Endodermal cell (in vitro differentiated cells): ENCODE data around the gene EEFSEC. TPM values are rescaled to one million over a fixed set of nuclear protein-coding genes. Genes with fewer than 3 reads are reported as not detected.

Experiments used
- DNase-seq: peaks from one replicate; pipeline ENCODE4 v3.0.0-alpha.2; 2017
- H3K27ac ChIP-seq: 2 replicates; pipeline ENCODE4 v1.5.1; 2013; ENCODE audit warnings: mild to moderate bottlenecking, low read depth, low read length, moderate library complexity
- H3K27me3 ChIP-seq: 2 replicates; pipeline ENCODE4 v1.6.1; 2013; ENCODE audit warnings: mild to moderate bottlenecking, low read length, moderate library complexity; ENCODE audit not compliant: insufficient read depth, control insufficient read depth, poor library complexity, severe bottlenecking
- H3K36me3 ChIP-seq: 2 replicates; pipeline ENCODE4 v1.7.0; 2013; ENCODE audit warnings: mild to moderate bottlenecking, low read length, moderate library complexity; ENCODE audit not compliant: control insufficient read depth, insufficient read depth
- H3K4me1 ChIP-seq: one replicate; pipeline ENCODE4 v1.7.0; 2013; ENCODE audit warnings: low read length; ENCODE audit not compliant: control insufficient read depth, insufficient read depth
- H3K4me3 ChIP-seq: 2 replicates; pipeline ENCODE4 v1.5.1; 2013; ENCODE audit warnings: mild to moderate bottlenecking, low read length, moderate library complexity
- H3K9ac ChIP-seq: 2 replicates; pipeline ENCODE4 v1.6.1; 2013; ENCODE audit warnings: mild to moderate bottlenecking, low read length, moderate library complexity; ENCODE audit not compliant: poor library complexity, severe bottlenecking; ENCODE audit errors: extremely low read depth
- H3K9me3 ChIP-seq: 2 replicates; pipeline ENCODE4 v1.6.1; 2013; ENCODE audit warnings: mild to moderate bottlenecking, low read length, moderate library complexity; ENCODE audit not compliant: control insufficient read depth
- H3K27ac Mint-ChIP-seq: 2 replicates; pipeline ENCODE4 v1.8.0; 2020; ENCODE audit warnings: mixed read lengths
- H3K27me3 Mint-ChIP-seq: 2 replicates; pipeline ENCODE4 v1.8.0; 2021; ENCODE audit warnings: mild to moderate bottlenecking, mixed read lengths; ENCODE audit not compliant: insufficient read depth
- H3K36me3 Mint-ChIP-seq: 2 replicates; pipeline ENCODE4 v1.8.0; 2020; ENCODE audit warnings: low read depth, mixed read lengths
- H3K4me1 Mint-ChIP-seq: 2 replicates; pipeline ENCODE4 v1.8.0; 2020; ENCODE audit warnings: mixed read lengths
- H3K4me3 Mint-ChIP-seq: 2 replicates; pipeline ENCODE4 v1.8.0; 2020; ENCODE audit warnings: mild to moderate bottlenecking, moderate library complexity, mixed read lengths
- H3K9me3 Mint-ChIP-seq: 2 replicates; pipeline ENCODE4 v1.8.0; 2020; ENCODE audit warnings: mild to moderate bottlenecking, mixed read lengths
- CTCF ChIP-seq: fragments of 200-600 bp; sonication (generic); conservative IDR thresholded peaks from 2 replicates; pipeline ENCODE4 v1.5.0; 2021; ENCODE audit warnings: antibody characterized with exemption, mild to moderate bottlenecking
- WGBS, 2 experiments: methylation state at CpG; one replicate each; pipeline versions ENCODE4 v1.1.5 to v1.1.7; 2013; ENCODE audit warnings: missing lambda C conversion rate in 2 of 2, mixed read lengths in 1 of 2; ENCODE audit not compliant: insufficient coverage in 1 of 2, insufficient read length in 1 of 2; 5-methylcytosine and 5-hydroxymethylcytosine counted together
- total RNA-seq, 2 donors: library from RNA; stranded (reverse); fragmentation: NEBNext Ultra II Directional in 1 of 2; extraction: Animal tissue kit (Norgen Biotek cat#: 25700) in 1 of 2; gene quantifications; 2 replicates in 1 of 2; 3 replicates in 1 of 2; pipeline ENCODE4 v1.2.1, GENCODE V29; 2021

The EEFSEC gene
- total RNA-seq, 2 donors from 2014 or later = 11.9 to 15.8 TPM

GRCh38 chr3:128398586-128398985 lies 245.3 kb downstream of the EEFSEC start:
- H3K36me3 ChIP-seq = no peaks in the 10 kb centered on the region
- Mint-ChIP-seq H3K4me1 (peaks cover 44% of the 10 kb centered on the region), H3K36me3 (no peaks in the 10 kb centered on the region), H3K27me3 (no peaks in the 10 kb centered on the region), H3K27ac (no peak overlapping the region), H3K9me3 (no peaks in the 10 kb centered on the region), H3K4me3 (no peak overlapping the region)
- H3K4me1 ChIP-seq = peaks cover 32% of the 10 kb centered on the region
- no peak overlapping the region for H3K9ac ChIP-seq
- WGBS, 2 experiments = 90 to 93% methylated on average over 7 to 8 of the region's 8 CpGs
- TF ChIP-seq CTCF = peak; percentile 11
- peak; percentile 74 for DNase-seq
- no peak overlapping the region for H3K27ac ChIP-seq
- H3K4me3 ChIP-seq = no peak overlapping the region
- H3K27me3 ChIP-seq = no peaks in the 10 kb centered on the region
- no peaks in the 10 kb centered on the region for H3K9me3 ChIP-seq

GRCh38 chr3:128399221-128399915 lies 246.1 kb downstream of the EEFSEC start:
- Mint-ChIP-seq H3K36me3 (no peaks in the 10 kb centered on the region), H3K27me3 (no peaks in the 10 kb centered on the region), H3K4me3 (no peak overlapping the region), H3K27ac (peak overlapping the region; percentile 32), H3K4me1 (peaks cover 47% of the 10 kb centered on the region), H3K9me3 (no peaks in the 10 kb centered on the region)
- no peak for DNase-seq
- no peak overlapping the region for H3K4me3 ChIP-seq
- no peaks in the 10 kb centered on the region for H3K27me3 ChIP-seq
- no peaks in the 10 kb centered on the region for H3K9me3 ChIP-seq
- peaks cover 32% of the 10 kb centered on the region for H3K4me1 ChIP-seq
- no peak for TF ChIP-seq CTCF
- H3K9ac ChIP-seq = no peak overlapping the region
- peak overlapping the region; percentile 41 for H3K27ac ChIP-seq
- 74 to 93% methylated on average over 12 to 24 of the region's 24 CpGs for WGBS, 2 experiments
- no peaks in the 10 kb centered on the region for H3K36me3 ChIP-seq

- H3K9me3 ChIP-seq = no peaks in the 10 kb centered on the region
- no peaks in the 10 kb centered on the region for H3K9me3 Mint-ChIP-seq
- H3K9ac ChIP-seq = no peak overlapping the region
- H3K36me3 ChIP-seq = no peaks in the 10 kb centered on the region
- H3K36me3 Mint-ChIP-seq = no peaks in the 10 kb centered on the region
- no peak for TF ChIP-seq CTCF
- H3K27ac Mint-ChIP-seq = peak overlapping the region; percentile 82
- H3K27me3 ChIP-seq = no peaks in the 10 kb centered on the region
- peaks cover 47% of the 10 kb centered on the region for H3K4me1 Mint-ChIP-seq
- H3K27ac ChIP-seq = peak overlapping the region; percentile 77
- H3K4me1 ChIP-seq = peaks cover 32% of the 10 kb centered on the region
- no peak overlapping the region for H3K4me3 ChIP-seq
- WGBS, 2 experiments = 75 to 84% methylated on average over 6 to 11 of the region's 11 CpGs
- peak; percentile 71 for DNase-seq
- no peaks in the 10 kb centered on the region for H3K27me3 Mint-ChIP-seq
- no peak overlapping the region for H3K4me3 Mint-ChIP-seq
Measured at GRCh38 chr3:128400671-128401070, 247.4 kb downstream of the EEFSEC start.
